Pancreas (tissue), 10 donors: Measurements from ENCODE around the gene VAV2. TPM values are rescaled to one million over a fixed set of nuclear protein-coding genes. Genes with fewer than 3 reads are reported as not detected.

ENCODE experiments used
- ATAC-seq, 4 donors: fragments of 200-7000 bp; cut with Tn5 transposase; one replicate each; pipeline versions ENCODE4 v1.8.0 to v1.9.1; 2020; ENCODE audit warnings: mild to moderate bottlenecking in 4 of 4, moderate library complexity in 4 of 4
- DNase-seq, 6 donors: peaks; one replicate each; pipeline ENCODE4 v3.0.0-alpha.2; 2020
- FAIRE-seq: peaks from 2 replicates; lab custom pipeline; 2012; peaks lifted over from hg19 to GRCh38; lab: Jason Lieb, UNC
- H3K27ac ChIP-seq, 4 donors: fragments of 200-600 bp; sonication (generic); 1 replicate in 3 of 4; 2 replicates in 1 of 4; pipeline versions ENCODE4 v1.5.0 to v1.8.0; 2020
- H3K27me3 ChIP-seq, 4 donors: fragments of 200-600 bp; one replicate each; pipeline ENCODE4 v1.8.0; 2021
- H3K36me3 ChIP-seq, 3 donors: fragments of 200-600 bp; sonication (generic) in 1 of 3; one replicate each; pipeline versions ENCODE4 v1.5.0 to v1.8.0; 2020 to 2021
- H3K4me1 ChIP-seq, 3 donors: fragments of 200-600 bp; one replicate each; pipeline ENCODE4 v1.8.0; 2021
- H3K4me3 ChIP-seq, 4 donors: fragments of 200-600 bp; sonication (generic) in 2 of 4; one replicate each; pipeline versions ENCODE4 v1.5.0 to v1.8.0; 2020 to 2021
- H3K9me3 ChIP-seq, 4 donors: fragments of 200-600 bp; one replicate each; pipeline ENCODE4 v1.8.0; 2021
- CTCF ChIP-seq, 4 donors: fragments of 200-600 bp; sonication (generic) in 3 of 4; IDR thresholded peaks; one replicate each; pipeline versions ENCODE4 v1.5.0 to v1.8.0; 2021; ENCODE audit warnings: antibody characterized with exemption in 4 of 4
- WGBS, 2 donors: extraction: QIAGEN DNeasy Blood & Tissue Kit; methylation state at CpG; one replicate each; pipeline ENCODE4 v1.1.7; 2013; 5-methylcytosine and 5-hydroxymethylcytosine counted together
- intact Hi-C, 3 donors: fragments of 100-400 bp; cut with DNase I; formaldehyde crosslinking; loops; one replicate each; pipeline versions ENCODE4 v1.11.1 to v1.14.2; 2022
- polyA plus RNA-seq, 2 donors: library from polyadenylated mRNA; stranded (reverse); fragments of 200-250 nt; gene quantifications; one replicate each; pipeline ENCODE4 v1.2.3, GENCODE V29; 2013
- total RNA-seq, 6 donors: library from RNA; stranded (reverse); fragmentation: NEBNext Ultra II Directional in 4 of 6; extraction: Animal tissue kit (Norgen Biotek cat#: 25700) in 4 of 6; gene quantifications; one replicate each; pipeline versions ENCODE4 v1.2.1 to v1.2.4, GENCODE V29; 2021 to 2023
- donor health status: healthy with polysubstance abuse.
- donor health status: DM: no; HTN: no; CAD: no; lungs with moderate emphysema.
- donor health status: DM: no; HTN: no; CAD: no.
- donor health status: control.
- donor health status: control.
- donor health status: Bipolar disorder and iron deficiency.
- donor health status: DM: yes; HTN: yes; CAD: no.
- donor health status: DM: no; HTN: no; CAD: no.
- donor health status: DM: no; HTN: no; CAD: no.
- donor health status: DM: yes; HTN: yes; CAD: no.

Gene VAV2
- total and polyA plus RNA-seq, 8 donors: 20.5 to 41.0 (median 33.6) TPM

GRCh38 chr9:133759946-133760345, 232.2 kb downstream of the VAV2 start:
- 96 to 97% methylated on average over 3 to 11 of the region's 11 CpGs for WGBS, 2 donors
- H3K9me3 ChIP-seq: no peaks in the 10 kb centered on the region
- FAIRE-seq (no peak), DNase-seq (peak in 3 of 6 donors; percentile 13 to 38 (median 21)), ATAC-seq (peak in 2 of 4 donors; percentile 8 to 12)
- H3K4me3 ChIP-seq: no peak overlapping the region
- H3K4me1 ChIP-seq: no peaks in the 10 kb centered on the region
- no peak for TF ChIP-seq CTCF (IDR thresholded peaks at IDR 0.05)
- H3K27ac ChIP-seq: no peak overlapping the region
- H3K27me3 ChIP-seq: no peaks in the 10 kb centered on the region
- H3K36me3 ChIP-seq: peaks cover 0 to 6% (median 0%) of the 10 kb centered on the region in 3 donors
- intact Hi-C loops: no loop called here

- no peaks in the 10 kb centered on the region for H3K9me3 ChIP-seq
- peaks cover 0 to 6% (median 0%) of the 10 kb centered on the region in 3 donors for H3K36me3 ChIP-seq
- intact Hi-C loops: no loop called here
- ATAC-seq: peak; percentile 44 to 72 (median 58)
- no peaks in the 10 kb centered on the region for H3K4me1 ChIP-seq
- H3K27ac ChIP-seq: no peak overlapping the region
- no peaks in the 10 kb centered on the region for H3K27me3 ChIP-seq
- DNase-seq: peak in 4 of 6 donors; percentile 10 to 63 (median 57)
- no peak overlapping the region for H3K4me3 ChIP-seq
- no peak for TF ChIP-seq CTCF (IDR thresholded peaks at IDR 0.05)
- no peak for FAIRE-seq
- WGBS, 2 donors: 64 to 74% methylated on average over 25 to 32 of the region's 32 CpGs
These were observed 232.8 kb downstream of the VAV2 start for GRCh38 chr9:133759146-133759900.

GRCh38 chr9:133758228-133758627, 233.9 kb downstream of the VAV2 start:
- no peak for ATAC-seq
- no peak overlapping the region for H3K27ac ChIP-seq
- H3K36me3 ChIP-seq: peaks cover 0 to under 1% (median 0%) of the 10 kb centered on the region in 3 donors
- TF ChIP-seq CTCF (IDR thresholded peaks at IDR 0.05): no peak
- H3K4me1 ChIP-seq: no peaks in the 10 kb centered on the region
- no peak overlapping the region for H3K4me3 ChIP-seq
- peak in 3 of 6 donors; percentile 9 to 50 (median 39) for DNase-seq
- intact Hi-C loops: no loop called here
- no peak for FAIRE-seq
- H3K9me3 ChIP-seq: no peaks in the 10 kb centered on the region
- 58 to 72% methylated on average over 7 of the region's 7 CpGs for WGBS, 2 donors
- no peaks in the 10 kb centered on the region for H3K27me3 ChIP-seq

GRCh38 chr9:133754688-133755227, 237.4 kb downstream of the VAV2 start:
- FAIRE-seq (no peak), DNase-seq (peak in 2 of 6 donors; percentile 7 to 14), ATAC-seq (no peak)
- Histone ChIP-seq H3K4me1 (no peaks in the 10 kb centered on the region), H3K36me3 (no peaks in the 10 kb centered on the region), H3K27ac (no peak overlapping the region), H3K4me3 (no peak overlapping the region), H3K9me3 (no peaks in the 10 kb centered on the region), H3K27me3 (no peaks in the 10 kb centered on the region)
- WGBS, 2 donors: 77 to 80% methylated on average over 9 of the region's 9 CpGs
- intact Hi-C loops: no loop called here
- no peak for TF ChIP-seq CTCF (IDR thresholded peaks at IDR 0.05)

GRCh38 chr9:133754187-133754586, 237.9 kb downstream of the VAV2 start:
- TF ChIP-seq CTCF (IDR thresholded peaks at IDR 0.05): no peak
- Histone ChIP-seq H3K36me3 (no peaks in the 10 kb centered on the region), H3K27me3 (no peaks in the 10 kb centered on the region), H3K4me1 (no peaks in the 10 kb centered on the region), H3K9me3 (no peaks in the 10 kb centered on the region), H3K27ac (no peak overlapping the region), H3K4me3 (no peak overlapping the region)
- intact Hi-C loops: no loop called here
- no peak for ATAC-seq
- FAIRE-seq: no peak
- DNase-seq: peak in 3 of 6 donors; percentile 9 to 17 (median 15)
- WGBS, 2 donors: 81 to 84% methylated on average over 6 of the region's 6 CpGs
